HTERT RPE-1 (cell line): ENCODE data around the gene MRPL41.
"Not testable (repeated sequence)": the region's sequence is repeated elsewhere in the genome, so short reads cannot be mapped to it uniquely, and the experiment has no call there.

Experiments
- in situ Hi-C: fragments of 300-500 bp; cut with MboI; formaldehyde crosslinking; loops from 4 replicates; pipeline ENCODE4 v1.14.3; 2020; ENCODE audit warnings: low sequenced_read_pairs

MRPL41 gene

DNA sequence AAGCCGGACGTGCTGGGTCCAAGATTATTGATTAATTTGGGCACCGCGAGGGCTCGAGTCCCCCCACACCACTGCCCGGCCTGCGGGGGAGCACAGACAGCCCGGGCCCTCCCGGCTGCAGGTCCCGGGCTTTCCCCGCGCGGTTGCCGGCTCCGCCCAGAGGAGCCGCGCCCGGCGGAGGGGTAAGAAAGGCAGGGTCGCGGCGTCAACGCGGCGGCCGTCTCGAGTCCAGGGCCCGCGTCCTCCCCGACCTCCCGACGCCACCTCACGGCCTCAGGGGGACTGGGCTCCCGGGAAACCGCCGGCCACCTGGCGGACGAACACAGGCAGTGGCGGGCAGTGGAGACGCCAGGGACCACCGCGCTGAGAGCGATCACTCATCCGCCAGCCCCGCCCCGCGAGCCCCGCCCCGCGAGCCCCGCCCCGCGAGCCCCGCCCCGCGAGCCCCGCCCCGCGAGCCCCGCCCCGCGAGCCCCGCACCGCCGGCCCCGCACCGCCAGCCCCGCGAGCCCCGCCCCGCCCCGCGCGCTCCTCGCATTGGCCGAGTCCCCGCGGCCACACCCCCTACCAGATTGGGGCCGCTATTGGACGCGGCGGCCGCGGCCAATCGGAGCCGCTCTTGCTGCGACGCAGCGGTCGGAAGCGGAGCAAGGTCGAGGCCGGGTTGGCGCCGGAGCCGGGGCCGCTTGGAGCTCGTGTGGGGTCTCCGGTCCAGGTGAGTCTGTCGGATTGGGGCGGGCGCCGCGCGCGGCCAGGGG, at the start of gene MRPL41:
Gene MRPL41, plus strand, starts transcription at position 616 of the 758 bp plus-strand sequence. CDS start 203 bp downstream, outside the sequence.
- in situ Hi-C loops = no loop called here

DNA sequence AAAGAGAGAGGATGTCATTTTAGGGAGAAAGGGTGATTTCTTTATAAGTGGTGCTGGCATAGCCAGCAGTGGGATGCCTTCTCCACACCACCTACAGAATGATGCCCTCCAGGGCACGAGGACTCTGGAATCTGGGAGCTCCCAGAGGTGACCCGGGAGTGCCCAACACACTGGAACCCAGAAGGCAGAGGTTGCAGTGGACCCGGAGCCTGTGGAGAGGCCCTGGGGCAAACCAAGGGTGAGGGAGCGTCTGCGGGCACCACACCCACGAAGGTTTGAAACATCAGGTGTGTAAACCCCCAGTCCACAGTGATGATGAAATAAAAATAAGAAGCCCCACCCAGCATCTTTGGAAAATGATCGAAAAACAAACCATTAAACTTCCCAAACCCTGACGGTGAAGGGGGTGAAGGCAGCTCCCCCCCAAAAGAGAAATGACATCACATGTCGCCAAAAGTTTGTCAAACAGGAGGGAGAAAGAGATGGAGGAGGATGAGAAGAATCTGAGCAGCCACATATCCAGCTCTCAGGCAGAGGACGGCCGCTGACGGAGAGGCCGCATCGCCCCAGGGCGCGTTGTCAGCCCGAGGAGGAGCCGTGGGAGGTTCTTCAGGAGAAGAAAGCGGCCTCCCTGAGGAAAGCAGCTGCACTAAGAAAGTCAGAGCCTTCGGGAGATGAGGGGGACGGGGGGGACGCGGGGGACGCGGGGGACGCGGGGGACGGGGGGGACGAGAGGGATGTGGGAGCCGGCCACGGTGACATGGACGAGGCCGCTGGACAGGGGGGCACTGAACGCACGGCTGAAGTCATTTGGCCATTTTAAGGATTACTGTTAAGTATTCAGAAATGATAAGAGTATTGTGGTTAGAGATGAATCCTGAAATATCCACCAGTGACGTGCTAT, 49.4 kb upstream of the MRPL41 start:
- in situ Hi-C loops = no loop called here

DNA sequence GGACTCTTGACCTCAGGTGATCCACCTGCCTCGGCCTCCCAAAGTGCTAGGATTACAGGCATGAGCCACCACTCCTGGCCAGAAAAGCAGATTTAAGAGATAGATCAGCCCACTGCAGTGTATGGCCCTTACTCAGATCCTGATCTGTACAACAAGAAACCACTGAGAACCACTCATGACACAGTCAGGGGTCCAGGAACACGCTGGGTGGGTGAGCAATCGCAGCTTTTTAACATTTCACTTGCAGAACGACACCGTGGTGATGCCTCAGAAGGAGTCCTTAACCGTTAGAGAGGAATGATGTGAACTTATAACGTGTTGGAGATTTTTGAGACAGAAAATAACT, 47.3 kb upstream of the MRPL41 start:
- in situ Hi-C loops = no loop called here

DNA sequence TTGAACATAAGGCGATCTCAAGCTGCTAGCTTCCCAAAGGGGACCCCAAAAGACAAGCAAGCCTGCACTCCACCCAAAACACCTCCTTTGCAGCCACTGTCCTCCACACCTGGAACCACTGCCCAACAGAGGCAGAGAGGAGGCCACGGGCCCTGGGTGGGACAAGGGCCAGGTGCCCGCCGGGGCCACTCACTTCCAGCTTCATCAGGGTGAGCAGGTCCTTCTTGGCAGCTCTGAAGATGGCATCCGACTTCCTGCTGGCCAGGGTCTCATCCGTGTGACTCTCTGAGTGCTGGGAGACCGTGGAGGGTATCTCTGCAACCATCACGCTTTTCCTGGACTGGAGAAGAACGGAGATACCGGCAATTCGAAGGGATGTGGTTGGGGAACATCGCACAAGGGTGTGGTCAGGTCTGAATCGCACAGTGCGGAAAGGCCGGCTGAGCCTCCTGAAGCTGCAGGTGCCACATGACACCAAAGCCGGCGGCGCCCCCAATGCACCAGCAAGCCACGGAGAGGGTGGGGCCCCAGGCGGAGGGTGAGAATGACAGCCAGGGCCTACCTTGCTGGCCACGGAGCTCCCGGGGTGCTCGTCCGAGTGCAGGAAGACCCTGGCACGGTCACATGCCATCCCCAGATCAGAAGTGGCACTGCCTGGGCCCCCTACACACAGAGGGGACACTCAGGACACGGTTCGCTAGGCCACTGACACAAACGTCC, 46.1 kb upstream of the MRPL41 start:
- in situ Hi-C loops = no loop called here

DNA sequence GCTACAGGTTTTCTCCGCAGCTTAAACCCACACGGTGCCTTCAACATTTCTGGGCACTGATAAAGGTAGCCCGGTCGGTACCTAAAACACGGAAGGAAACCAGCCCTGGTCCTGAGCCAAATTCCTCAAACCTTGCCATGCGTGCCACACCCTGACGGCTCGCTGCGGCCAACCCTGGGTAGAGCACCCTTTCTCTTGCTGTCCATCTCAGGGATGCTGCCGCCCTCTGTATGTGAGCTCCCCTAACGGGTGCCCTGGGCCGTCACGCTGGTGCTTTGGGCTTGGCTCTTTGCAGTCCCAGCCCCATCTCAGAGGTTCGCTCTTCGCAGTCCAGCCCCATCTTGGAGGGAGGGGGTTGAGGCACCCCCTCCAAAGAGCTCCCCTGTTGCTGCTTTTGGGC, 45.4 kb upstream of the MRPL41 start:
- in situ Hi-C loops = no loop called here

DNA sequence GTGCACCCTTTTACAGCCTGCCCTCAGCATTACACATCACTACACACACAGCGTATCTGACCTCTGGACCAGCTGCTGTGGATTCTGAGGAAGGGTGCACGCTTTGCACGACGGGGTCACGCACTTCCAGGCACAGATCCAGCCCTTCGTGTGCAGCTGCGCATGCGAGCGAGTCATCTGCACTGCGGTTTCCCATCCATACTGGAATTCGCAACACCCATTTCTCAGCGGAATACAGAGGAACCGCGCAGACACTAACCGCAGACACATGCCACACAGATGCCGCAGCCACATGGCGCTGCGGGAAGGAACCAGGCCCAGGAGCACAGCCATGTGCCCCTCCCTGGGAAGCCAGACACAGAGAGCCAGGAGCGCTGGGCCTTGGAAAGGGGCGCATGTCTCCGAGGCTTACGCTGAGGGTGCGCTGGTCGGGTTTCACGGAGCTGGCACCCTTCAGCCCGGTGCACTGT, 44.9 kb upstream of the MRPL41 start:
- in situ Hi-C loops = no loop called here

DNA sequence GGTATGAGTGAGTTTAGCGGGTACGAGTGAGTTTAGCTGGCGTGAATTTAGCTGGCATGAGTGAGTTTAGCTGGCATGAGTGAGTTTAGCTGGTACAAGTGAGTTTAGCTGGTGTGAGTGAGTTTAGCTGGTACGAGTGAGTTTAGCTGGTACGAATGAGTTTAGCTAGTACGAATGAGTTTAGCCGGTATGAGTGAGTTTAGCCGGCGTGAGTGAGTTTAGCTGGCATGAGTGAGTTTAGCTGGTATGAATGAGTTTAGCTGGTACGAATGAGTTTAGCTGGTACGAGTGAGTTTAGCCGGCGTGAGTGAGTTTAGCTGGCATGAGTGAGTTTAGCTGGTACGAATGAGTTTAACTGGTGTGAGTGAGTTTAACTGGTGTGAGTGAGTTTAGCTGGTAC, 42.5 kb upstream of the MRPL41 start:
- in situ Hi-C loops = no loop called here

DNA sequence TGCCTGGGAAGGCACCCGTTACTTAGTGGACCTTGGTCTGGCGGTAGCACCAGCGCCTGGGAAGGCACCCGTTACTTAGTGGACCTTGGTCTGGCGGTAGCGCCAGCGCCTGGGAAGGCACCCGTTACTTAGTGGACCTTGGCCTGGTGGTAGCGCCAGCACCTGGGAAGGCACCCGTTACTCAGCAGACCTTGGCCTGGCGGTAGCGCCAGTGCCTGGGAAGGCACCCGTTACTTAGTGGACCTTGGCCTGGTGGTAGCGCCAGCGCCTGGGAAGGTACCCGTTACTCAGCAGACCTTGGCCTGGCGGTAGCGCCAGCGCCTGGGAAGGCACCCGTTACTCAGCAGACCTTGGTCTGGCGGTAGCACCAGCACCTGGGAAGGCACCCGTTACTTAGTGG, 40.6 kb upstream of the MRPL41 start:
- in situ Hi-C loops = not testable (repeated sequence)

DNA sequence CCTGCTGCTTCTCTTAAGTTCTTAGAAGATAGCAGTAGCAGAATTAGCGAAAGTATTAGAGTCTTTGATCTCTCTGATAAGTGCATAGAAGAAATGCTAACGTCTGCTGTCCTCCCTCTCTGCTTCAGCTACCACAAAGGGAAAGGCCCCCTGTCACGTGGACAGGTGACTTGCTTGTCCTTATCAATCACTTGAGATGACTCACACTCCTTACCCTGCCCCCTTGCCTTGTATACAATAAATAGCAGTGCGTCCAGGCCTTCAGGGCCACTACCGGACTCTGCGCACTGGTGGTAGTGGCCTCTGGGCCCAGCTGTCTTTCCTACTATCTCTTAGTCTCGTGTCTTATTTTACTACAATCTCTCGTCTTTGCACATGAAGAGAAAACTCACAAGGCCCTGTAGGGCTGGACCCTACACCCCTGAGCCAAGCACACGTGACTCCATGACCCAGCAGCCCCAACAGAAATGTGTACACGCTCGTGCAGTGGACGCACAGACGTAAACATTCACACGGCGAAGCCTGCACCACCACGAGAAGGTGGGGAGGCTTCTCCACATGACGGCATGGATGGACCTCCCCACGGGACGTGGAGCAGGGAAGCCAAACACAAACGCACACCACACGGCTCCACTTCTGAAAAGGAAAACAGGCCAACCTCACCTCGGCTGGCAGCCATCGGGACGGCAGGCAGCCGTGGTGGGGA, 39.8 kb upstream of the MRPL41 start:
- in situ Hi-C loops = no loop called here

DNA sequence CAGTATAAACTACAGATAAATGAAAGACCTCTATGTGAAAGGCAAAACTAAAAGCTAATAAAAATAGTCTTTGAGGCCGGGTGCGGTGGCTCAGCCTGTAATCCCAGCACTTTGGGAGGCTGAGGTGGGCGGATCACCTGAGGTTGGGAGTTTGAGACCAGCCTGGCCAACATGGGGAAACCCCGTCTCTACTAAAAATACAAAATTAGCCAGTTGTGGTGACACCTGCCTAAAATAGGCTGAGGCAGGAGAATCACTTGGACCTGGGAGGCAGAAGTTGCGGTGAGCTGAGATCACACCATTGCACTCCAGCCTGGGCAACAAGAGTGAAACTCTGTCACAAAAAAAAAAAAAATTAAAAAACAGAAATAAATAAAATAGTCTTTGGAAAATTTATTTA, 38.5 kb upstream of the MRPL41 start:
- in situ Hi-C loops = not testable (repeated sequence)

DNA sequence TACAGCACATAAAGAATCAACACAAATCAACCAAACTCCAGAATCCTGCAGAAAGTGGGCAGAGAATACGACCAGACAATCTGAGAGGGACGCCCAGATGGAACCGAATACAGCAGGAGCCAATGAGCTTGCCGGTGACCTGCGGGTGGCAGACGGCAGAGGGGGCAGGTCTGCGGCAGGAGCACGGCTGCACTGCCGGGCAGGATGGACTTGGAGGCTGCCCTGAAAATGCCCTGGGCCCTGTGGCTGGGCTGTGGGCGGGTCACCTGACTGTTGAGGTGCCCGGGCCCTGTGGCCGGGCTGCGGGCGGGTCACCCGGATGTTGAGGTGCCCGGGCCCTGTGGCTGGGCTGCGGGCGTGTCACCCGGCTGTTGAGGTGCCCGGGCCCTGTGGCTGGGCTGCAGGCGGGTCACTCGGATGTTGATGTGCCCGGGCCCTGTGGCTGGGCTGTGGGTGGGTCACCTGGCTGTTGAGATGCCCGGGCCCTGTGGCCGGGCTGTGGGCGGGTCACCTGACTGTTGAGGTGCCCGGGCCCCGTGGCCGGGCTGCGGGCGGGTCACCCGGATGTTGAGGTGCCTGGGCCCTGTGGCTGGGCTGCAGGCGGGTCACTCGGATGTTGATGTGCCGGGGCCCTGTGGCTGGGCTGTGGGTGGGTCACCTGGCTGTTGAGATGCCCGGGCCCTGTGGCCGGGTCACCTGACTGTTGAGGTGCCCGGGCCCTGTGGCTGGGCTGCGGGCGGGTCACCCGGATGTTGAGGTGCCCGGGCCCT, 37.7 kb upstream of the MRPL41 start:
- in situ Hi-C loops = not testable (repeated sequence)

DNA sequence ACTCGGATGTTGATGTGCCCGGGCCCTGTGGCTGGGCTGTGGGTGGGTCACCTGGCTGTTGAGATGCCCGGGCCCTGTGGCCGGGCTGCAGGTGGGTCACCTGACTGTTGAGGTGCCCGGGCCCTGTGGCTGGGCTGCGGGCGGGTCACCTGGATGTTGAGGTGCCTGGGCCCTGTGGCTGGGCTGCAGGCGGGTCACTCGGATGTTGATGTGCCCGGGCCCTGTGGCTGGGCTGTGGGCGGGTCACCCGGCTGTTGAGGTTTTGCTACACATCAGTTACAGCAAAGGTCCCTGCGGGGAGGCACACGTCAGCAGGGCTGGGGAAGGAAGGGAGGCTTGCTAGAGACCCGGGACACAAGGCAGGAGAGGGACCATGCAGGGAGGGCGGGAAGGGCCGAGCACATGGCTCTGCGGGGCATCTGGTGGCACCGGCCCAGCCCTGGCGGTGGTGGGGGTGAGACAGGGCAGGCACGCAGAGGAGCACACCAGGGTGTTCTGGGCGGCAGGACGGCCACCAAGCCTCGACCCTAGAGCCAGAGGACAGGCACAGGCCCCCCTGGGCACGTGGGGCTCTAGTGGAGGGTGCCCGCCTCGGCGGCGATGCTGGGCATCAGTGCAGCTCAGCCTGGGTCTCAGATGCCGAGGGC, 36.9 kb upstream of the MRPL41 start:
- in situ Hi-C loops = no loop called here

DNA sequence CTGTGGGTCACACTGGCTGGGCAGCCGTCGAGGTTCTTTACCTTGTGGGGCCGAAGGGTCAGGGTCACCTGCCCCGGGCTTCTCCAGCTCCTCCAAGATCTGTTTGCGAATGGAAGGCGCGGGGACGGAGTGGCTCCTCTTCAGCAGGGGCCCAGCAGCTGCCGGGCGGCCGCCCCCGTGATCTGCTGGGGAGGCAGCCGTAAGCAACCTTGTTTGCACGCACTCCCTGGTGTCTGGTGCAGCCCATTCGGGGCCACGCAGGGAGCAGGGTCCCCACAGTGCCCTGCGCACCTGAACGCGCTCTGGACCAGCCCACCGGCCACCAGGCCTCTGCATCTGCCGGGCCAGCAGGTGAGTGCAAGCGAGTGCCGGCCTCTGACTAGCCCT, 36.3 kb upstream of the MRPL41 start:
- in situ Hi-C loops = no loop called here

DNA sequence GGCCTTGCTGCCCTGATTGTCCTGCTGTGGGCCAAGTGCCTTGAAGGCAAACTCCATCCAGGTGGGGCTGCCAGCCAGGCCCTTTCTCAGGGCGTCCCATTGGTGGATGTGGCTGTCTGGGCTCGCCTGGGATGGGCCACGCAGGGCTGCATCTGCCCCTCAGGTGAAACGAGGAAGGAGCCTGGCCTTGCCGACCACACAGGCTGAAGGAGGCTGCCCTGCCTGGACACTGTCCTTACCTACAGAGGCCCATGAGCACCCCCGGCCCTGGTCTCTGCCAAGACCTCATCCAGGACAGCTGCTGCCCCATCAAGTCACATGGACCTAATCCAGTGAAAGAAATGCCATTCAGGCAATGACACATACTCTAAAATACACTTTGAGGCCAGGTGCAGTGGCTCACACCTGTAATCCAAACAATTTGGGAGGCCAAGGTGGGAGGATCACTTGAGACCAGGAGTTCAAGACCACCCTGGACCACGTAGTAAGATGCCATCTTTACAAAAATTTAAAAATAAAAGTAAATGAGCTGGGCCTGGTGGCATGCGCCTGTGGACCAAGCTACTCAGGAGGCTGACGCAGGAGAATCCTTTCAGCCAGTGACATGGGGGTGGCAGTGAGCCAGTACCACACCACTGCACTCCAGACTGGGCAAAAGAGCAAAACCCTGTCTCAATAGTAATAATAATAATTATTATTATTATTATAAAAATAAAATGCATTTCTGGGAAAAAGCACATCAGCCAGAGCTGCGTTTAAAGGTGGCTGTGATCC, 35.3 kb upstream of the MRPL41 start:
- in situ Hi-C loops = no loop called here

DNA sequence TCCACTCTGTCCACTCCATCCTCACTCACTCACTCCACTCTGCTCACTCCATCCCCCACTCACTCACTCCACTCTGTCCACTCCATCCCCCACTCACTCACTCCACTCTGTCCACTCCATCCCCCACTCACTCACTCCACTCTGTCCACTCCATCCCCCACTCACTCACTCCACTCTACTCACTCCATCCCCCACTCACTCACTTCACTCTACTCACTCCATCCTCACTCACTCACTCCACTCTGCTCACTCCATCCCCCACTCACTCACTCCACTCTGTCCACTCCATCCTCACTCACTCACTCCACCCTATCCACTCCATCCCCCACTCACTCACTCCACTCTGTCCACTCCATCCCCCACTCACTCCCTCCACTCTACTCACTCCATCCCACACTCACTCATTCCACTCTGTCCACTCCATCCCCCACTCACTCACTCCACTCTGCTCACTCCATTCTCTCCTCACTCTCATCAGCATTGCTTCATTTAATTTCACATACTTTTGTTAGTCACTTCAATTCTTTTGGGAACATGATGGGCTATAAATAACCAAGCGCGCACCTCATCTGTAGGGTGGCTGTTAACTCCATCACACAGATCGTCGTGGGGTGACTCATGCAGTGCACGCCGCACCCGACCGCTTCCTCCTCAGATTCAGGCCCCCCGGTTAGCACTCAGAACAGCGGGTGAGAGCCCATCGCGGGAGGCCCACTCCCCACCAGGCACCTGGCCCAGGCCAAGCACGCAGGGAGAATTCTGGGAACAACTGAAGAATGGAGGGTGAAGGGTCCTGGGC, 32.8 kb upstream of the MRPL41 start:
- in situ Hi-C loops = not testable (repeated sequence)

DNA sequence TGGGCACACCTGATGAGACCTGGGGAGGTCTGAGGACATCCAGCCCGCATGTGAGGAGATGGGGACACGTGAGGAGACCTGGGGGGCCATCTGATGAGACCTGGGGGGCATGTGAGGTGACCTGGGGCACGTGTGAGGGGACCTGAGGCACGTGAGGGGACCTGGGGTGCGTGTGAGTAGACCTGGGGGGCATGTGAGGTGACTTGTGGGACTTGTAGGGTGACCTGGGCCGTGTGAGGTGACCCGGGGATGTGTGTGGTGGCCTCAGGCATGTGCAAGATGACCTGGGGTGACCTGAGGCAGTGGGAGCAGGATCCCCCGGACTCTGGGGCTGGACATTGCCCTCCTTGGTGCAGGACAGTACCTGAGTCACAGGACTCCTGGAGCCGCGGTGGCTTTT, 32.1 kb upstream of the MRPL41 start:
- in situ Hi-C loops = no loop called here

DNA sequence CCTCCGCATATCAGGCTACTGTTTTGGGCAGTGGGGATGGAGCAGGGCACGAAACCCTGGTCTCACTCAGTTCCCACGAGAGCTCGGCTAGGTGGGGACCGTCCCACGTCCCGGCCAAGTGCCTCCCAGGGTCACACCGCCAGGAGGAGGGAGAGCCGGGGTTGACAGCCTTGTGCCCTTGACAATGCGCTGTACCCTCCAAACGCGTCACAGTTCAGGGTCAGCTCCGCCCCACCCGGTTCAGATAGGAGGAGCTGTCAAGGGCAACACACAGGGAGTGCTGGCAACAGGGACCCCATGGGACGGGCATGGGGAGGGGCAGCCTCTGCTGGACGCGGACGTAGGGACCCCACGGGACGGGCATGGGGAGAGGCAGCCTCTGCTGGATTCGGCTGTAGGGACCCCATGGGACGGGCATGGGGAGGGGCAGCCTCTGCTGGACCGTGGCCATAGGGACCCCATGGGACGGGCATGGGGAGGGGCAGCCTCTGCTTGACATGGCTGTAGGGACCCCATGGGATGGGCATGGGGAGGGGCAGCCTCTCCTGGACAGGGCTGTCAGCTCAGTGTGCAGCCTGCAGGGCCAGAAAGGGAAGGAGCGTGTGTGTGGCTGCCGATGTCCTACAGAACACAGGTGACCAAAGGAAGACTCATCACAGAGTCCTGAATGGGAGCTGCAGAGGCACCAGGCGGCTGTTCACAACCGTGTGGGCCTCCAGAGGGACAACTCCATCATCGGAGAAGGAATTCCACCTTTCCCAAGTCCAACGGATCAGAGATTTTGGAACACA, 30.9 kb upstream of the MRPL41 start:
- in situ Hi-C loops = no loop called here
